Retina (tissue), 1 donor: ENCODE data around the gene AUTS2.

ENCODE experiments used
- DNase-seq: peaks from one replicate; pipeline ENCODE4 v3.0.0-alpha.2; 2016

AUTS2 gene

DNA sequence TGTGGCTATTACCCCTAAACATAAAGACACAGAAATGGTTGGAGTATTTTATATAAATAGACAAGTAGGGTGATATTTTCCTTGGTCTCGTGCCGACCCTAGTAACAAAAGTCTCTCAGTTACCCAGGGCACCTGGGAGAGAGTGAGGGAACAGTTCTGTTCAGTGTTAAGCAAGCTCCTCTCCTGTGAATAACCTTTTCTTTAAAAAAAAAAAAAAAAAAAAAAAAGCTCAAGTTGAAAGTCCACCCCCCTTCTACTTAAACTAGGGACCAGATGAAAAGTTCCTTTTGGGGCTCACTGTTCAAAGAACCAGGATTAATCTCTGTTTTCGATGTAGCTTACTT, 896.7 kb downstream of the AUTS2 start:
- no peak for DNase-seq

- no peak for DNase-seq
Observed at GRCh38 chr7:70497793-70498192, 899.5 kb downstream of the AUTS2 start.

- DNase-seq: no peak
Observed at GRCh38 chr7:70498232-70498992, 900.1 kb downstream of the AUTS2 start.

DNA sequence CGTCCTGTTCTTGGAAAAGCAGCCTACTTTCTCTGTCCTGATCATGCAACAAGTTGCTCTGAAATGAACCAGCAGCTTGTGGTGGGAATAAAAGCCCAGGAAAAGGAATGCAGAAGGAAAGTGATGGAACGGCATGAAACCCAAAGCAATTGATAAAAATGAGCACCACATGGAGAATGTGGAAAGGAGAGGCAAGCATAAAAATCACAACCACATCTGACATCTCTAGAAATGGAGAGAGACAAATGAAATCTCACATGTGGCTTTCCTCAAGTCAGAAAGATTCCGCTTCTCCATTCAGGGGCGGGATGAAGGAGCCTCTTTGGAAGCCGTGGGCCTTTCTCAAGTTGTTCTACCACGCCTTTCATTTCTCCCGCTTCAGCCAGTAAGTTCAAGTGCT, 902.0 kb downstream of the AUTS2 start:
- DNase-seq: no peak

DNA sequence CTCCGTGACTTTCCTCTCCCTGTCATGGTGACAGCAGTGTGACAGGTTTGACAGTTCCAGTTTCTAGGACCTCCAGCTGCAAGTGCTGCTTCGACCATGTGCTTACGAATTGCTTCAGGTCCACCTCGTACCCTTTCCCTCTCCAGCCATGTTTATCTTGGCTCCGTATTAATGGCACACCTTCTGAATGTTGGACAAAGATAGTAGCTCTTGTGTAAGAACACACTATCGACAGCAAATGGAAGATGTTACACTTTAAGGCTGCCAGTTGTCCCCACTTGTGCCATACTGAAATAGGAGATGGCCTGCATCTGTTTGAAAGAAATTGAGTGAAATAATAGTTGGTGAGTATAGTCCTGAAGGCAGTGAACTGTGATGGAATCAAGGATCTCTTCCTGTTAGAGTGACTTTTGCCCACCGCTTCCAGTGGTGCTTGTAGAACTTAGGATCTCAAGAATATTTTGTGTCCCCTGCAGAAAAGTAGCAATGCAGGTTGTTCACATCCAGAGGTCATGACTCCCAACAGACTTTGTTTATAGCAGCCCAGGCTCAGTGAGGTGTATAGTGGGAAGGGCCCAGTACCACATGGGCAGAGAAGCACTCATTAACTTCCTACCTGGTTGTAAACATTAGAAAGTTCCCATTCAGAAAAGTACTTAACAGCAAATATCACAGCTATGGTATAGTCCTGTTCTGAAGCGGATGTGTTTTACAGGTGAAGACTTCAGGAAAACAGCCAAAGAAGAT, 904.0 kb downstream of the AUTS2 start:
- DNase-seq: no peak

GRCh38 chr7:70504254-70504653, 906.0 kb downstream of the AUTS2 start:
- no peak for DNase-seq

DNA sequence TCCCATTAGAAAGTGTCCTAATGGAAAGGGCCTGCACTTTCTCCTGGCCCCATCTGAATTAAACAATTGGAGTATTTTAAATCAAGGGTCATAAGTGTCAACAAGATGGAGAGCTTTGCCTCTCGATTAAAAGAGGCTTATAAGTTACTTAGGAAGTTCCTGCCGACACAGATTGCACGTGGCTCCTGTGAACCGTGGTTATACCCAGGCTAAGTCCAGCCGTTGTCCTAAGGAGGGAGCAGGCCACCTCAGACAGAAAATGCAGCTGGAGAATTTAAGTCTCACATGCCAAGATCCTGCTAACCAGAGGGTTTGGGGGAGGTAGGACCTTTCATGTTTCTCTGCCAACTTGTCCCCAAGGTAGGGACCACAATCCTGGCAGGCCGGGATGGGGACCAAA, 907.2 kb downstream of the AUTS2 start:
- DNase-seq: no peak

DNA sequence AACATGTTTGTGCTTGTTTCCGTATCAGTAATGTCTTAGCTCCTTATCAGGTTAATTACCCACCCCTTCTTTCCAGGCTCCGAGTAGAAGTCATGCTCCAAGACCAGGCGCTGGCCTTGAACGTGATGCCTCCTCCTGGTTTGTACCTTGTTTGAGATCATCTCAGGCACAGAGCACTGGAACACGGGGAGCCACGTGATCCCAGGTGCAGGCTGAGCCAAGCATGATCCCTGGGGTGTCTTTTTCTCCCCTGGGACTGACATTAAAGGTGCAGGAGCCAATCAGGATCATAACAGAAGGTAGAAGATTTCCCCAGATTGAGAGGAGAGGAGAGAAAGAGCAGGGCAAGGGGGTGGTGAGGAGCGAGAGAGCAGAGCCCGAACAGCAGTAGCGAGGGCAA, 907.6 kb downstream of the AUTS2 start:
- DNase-seq: no peak

DNA sequence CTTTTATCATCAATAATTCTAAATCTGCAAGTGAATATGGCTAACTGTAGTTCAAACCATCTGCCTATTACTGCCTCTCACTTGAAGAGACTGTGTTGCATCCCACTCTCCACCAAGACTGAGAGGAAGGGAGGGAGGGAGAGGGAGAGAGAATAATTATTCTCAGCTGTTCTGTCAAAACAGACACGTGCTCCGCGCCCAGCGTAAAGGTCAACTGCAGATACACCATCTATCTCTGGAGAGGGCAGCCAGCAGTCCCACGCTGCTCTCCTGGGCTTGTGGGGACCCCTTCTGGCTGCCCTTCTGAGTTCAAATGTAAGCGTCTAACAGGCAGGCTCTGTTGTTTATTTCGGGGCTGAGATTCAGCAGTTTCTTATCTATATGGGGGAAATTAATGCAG, 908.2 kb downstream of the AUTS2 start:
- peak; percentile 38 for DNase-seq

GRCh38 chr7:70512144-70512543, 913.9 kb downstream of the AUTS2 start:
- DNase-seq: no peak

DNA sequence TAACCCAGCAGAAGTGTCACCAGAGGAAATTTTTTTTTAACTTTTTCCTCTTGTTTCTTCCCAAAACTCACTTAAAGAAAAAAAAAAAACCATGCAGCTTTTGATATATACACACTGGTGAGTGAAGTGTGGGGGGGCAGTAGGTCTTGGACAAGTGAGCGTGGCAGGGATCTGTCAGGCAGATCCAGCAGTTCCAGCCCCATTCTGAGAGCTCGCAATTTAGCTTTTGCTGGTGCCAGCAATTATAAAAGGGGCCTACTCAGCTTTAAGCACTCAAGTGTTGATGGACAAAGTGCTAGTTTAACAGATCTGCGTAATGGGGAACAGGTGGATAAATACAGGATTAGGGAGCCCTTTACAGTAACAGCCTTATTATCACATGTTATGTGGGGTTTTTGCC, 914.5 kb downstream of the AUTS2 start:
- DNase-seq: no peak

- DNase-seq: no peak
Observed at GRCh38 chr7:70520611-70521010, 922.3 kb downstream of the AUTS2 start.

DNA sequence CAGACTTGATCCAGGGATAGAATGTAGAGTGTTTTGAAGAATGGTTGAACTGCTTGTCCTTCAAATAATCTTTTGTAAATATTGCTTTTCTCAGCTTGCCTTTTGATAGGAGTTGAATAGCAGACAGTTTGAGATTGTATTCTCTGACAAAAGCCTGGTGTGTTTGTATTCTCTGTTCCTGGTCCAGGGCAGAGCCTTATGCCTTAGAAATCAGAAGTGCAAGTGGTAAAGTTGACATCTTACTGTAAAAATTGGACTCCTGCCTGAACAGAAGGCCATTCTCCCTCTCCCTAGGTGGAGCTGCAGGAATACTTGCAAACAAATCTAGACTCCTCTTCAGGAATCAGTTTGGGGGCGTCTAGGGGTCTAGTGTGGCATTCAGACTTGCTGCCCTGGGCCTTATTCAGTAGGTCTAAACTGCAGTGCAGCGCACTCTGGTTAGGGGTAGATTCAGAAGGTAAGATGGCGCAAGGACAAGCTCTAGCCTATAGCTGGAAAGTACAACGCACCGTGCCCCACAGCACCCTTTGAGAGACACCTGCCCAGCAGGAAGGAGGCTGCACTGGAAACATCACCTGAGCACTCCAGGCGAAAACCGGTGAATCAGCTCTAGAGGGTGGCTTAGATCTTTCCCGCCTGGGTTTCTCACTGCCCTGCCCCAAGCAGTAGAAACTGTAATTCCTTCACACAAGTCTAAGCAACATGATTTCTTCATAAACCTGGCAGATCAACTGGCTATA, 925.1 kb downstream of the AUTS2 start:
- DNase-seq: no peak

GRCh38 chr7:70523989-70524351, 925.7 kb downstream of the AUTS2 start:
- DNase-seq: no peak

DNA sequence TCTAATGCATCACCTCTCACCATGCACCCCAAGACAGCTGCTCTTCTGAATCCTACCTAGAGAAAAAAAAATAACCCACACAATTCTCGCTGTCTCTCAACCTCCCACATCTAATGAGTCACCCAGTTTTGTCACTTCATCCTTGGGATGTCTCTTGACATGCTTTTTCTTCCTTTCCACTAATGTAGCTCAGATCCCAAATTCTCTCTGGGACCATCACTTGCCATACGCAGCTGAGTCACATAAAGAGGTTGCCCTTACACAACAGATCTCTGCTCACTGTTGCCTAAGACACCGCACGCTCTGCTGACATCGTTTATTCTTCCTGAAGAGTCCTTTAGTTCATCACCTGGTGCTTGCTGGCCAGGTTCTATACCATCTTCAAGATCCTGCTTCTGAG, 927.7 kb downstream of the AUTS2 start:
- DNase-seq: no peak

- no peak for DNase-seq
Observed at GRCh38 chr7:70527520-70528115, 929.3 kb downstream of the AUTS2 start.

GRCh38 chr7:70529436-70529835, 931.2 kb downstream of the AUTS2 start:
- no peak for DNase-seq

- no peak for DNase-seq
Observed at GRCh38 chr7:70529914-70530585, 931.8 kb downstream of the AUTS2 start.

DNA sequence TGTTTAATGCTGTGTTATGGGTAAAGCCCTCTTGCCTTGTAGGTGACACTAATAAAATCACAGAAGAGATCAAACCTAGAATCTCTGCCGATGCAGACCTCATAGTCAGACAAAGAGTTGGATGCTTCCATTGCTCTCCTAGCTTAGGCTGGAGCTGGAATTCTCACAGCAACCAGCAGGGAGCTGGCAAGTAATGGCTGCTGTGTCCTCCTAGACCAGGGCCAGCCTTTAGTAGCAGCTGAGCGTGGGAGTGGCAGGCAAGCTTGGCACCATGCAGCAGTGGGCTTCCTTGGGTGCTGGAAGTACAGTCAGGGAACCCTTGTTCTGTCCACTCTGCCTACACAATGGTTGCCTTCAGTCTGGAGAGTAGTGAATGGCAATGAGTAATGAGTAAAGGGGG, 935.3 kb downstream of the AUTS2 start:
- no peak for DNase-seq

- DNase-seq: no peak
Observed at GRCh38 chr7:70539205-70539604, 940.9 kb downstream of the AUTS2 start.

GRCh38 chr7:70539617-70540016, 941.3 kb downstream of the AUTS2 start:
- no peak for DNase-seq

- no peak for DNase-seq
Observed at GRCh38 chr7:70540641-70541040, 942.4 kb downstream of the AUTS2 start.

- no peak for DNase-seq
Observed at GRCh38 chr7:70542750-70543376, 944.6 kb downstream of the AUTS2 start.
